IMR-90 (cell line): ENCODE data around the gene MROH2A. TPM values are rescaled to one million over a fixed set of nuclear protein-coding genes. Genes with fewer than 3 reads are reported as not detected.

Source experiments
- ATAC-seq: fragments of 200-7000 bp; cut with Tn5 transposase; 2 replicates; pipeline ENCODE4 v1.9.1; 2020; ENCODE audit warnings: low read depth, mild to moderate bottlenecking, moderate library complexity
- BruUV-seq: library from RNA; stranded (reverse); fragments of 400-500 nt; replicated peaks from 2 replicates; lab custom pipeline; 2021; lab: Mats Ljungman, UMichigan
- CTCF ChIA-PET: fragments of 300-600 bp; formaldehyde crosslinking; extraction: SDS; loops from one replicate; lab custom pipeline; 2021; ENCODE audit warnings: antibody characterized with exemption; lab: Yijun Ruan, JAX
- POLR2A ChIA-PET: fragments of 300-600 bp; sonication (Branson Sonifier 250); formaldehyde crosslinking; loops from one replicate; lab custom pipeline; 2022; ENCODE audit warnings: antibody characterized with exemption; ENCODE audit not compliant: unreplicated experiment; lab: Charles Lee
- DNase-seq: peaks from one replicate; pipeline ENCODE4 v3.0.0; 2013
- H2AFZ ChIP-seq: replicated peaks from 2 replicates; pipeline ENCODE3; 2013; ENCODE audit warnings: low read length, mild to moderate bottlenecking; ENCODE audit not compliant: poor library complexity
- H2AK5ac ChIP-seq: 2 replicates; pipeline ENCODE4 v1.6.1; 2013; ENCODE audit warnings: low read depth, low read length, inconsistent platforms
- H2AK9ac ChIP-seq: replicated peaks from 2 replicates; pipeline ENCODE3; 2013; ENCODE audit warnings: mild to moderate bottlenecking, low read depth, low read length, moderate library complexity; ENCODE audit not compliant: poor library complexity
- H2BK120ac ChIP-seq: 2 replicates; pipeline ENCODE4 v1.6.1; 2013; ENCODE audit warnings: low read depth, low read length, inconsistent platforms
- H2BK15ac ChIP-seq: 3 replicates; pipeline ENCODE4 v1.6.1; 2013; ENCODE audit warnings: low read depth, low read length, inconsistent platforms
- H2BK20ac ChIP-seq: 2 replicates; pipeline ENCODE4 v1.6.1; 2013; ENCODE audit warnings: low read depth, mild to moderate bottlenecking, inconsistent platforms, low read length, moderate library complexity
- H2BK5ac ChIP-seq: 2 replicates; pipeline ENCODE4 v1.6.1; 2013; ENCODE audit warnings: mild to moderate bottlenecking, low read depth, low read length, inconsistent platforms; ENCODE audit not compliant: poor library complexity, severe bottlenecking
- H3K14ac ChIP-seq: replicated peaks from 2 replicates; pipeline ENCODE4 v1.6.1; 2013; ENCODE audit warnings: low read depth, low read length, inconsistent platforms
- H3K18ac ChIP-seq: 2 replicates; pipeline ENCODE4 v1.6.1; 2013; ENCODE audit warnings: low read depth, low read length, control low read depth
- H3K23ac ChIP-seq: 2 replicates; pipeline ENCODE4 v1.6.1; 2013; ENCODE audit warnings: low read depth, low read length, inconsistent platforms
- H3K27ac ChIP-seq: 2 replicates; pipeline ENCODE4 v1.5.1; 2013; ENCODE audit warnings: mild to moderate bottlenecking, control low read depth, low read length; ENCODE audit not compliant: insufficient read depth
- H3K27me3 ChIP-seq: 2 replicates; pipeline ENCODE4 v1.6.1; 2013; ENCODE audit warnings: low read length; ENCODE audit not compliant: control insufficient read depth, insufficient read depth
- H3K36me3 ChIP-seq: 2 replicates; pipeline ENCODE4 v1.6.1; 2013; ENCODE audit warnings: low read length, mixed read lengths; ENCODE audit not compliant: control insufficient read depth, insufficient read depth
- H3K4ac ChIP-seq: 2 replicates; pipeline ENCODE4 v1.6.1; 2013; ENCODE audit warnings: low read depth, low read length, inconsistent platforms
- H3K4me1 ChIP-seq: 2 replicates; pipeline ENCODE4 v1.6.1; 2013; ENCODE audit warnings: low read length, mixed read lengths; ENCODE audit not compliant: control insufficient read depth, insufficient read depth
- H3K4me2 ChIP-seq: 2 replicates; pipeline ENCODE4 v1.6.1; 2013; ENCODE audit warnings: low read depth, mild to moderate bottlenecking, control low read depth, low read length, moderate library complexity
- H3K4me3 ChIP-seq: 2 replicates; pipeline ENCODE4 v1.5.1; 2013; ENCODE audit warnings: low read depth, mild to moderate bottlenecking, control low read depth, low read length, moderate library complexity; ENCODE audit not compliant: insufficient read depth
- H3K56ac ChIP-seq: 2 replicates; pipeline ENCODE4 v1.6.1; 2013; ENCODE audit warnings: low read length, inconsistent platforms; ENCODE audit not compliant: insufficient read depth; ENCODE audit errors: extremely low read depth
- H3K79me1 ChIP-seq, 2 experiments: 2 replicates each; pipeline ENCODE4 v1.6.1; 2013; ENCODE audit warnings: low read length in 2 of 2, inconsistent platforms in 1 of 2, low read depth in 1 of 2
- H3K9ac ChIP-seq: 2 replicates; pipeline ENCODE4 v1.6.1; 2013; ENCODE audit warnings: low read depth, low read length, control low read depth
- H3K9me1 ChIP-seq: 2 replicates; pipeline ENCODE4 v1.6.1; 2013; ENCODE audit warnings: low read length, inconsistent platforms; ENCODE audit not compliant: insufficient read depth
- H3K9me3 ChIP-seq: 2 replicates; pipeline ENCODE4 v1.6.1; 2013; ENCODE audit warnings: low read length; ENCODE audit not compliant: control insufficient read depth, insufficient read depth
- H4K20me1 ChIP-seq: 2 replicates; pipeline ENCODE4 v1.6.1; 2013; ENCODE audit warnings: low read length, inconsistent platforms; ENCODE audit not compliant: insufficient read depth
- H4K5ac ChIP-seq: 2 replicates; pipeline ENCODE4 v1.6.1; 2013; ENCODE audit warnings: mild to moderate bottlenecking, low read depth, low read length, control low read depth
- H4K8ac ChIP-seq, 2 experiments: 2 replicates each; pipeline ENCODE4 v1.6.1; 2013; ENCODE audit warnings: low read depth in 2 of 2, low read length in 2 of 2, control low read depth in 1 of 2, inconsistent platforms in 1 of 2
- H4K91ac ChIP-seq: 2 replicates; pipeline ENCODE4 v1.6.1; 2013; ENCODE audit warnings: low read depth, low read length, inconsistent platforms; ENCODE audit not compliant: insufficient read depth
- BHLHE40 ChIP-seq: fragments of 150-350 bp; IDR thresholded peaks from 2 replicates; pipeline ENCODE4 v1.6.1; 2016; ENCODE audit warnings: mild to moderate bottlenecking, low read depth, low read length
- WGBS, 2 experiments: methylation state at CpG; one replicate each; pipeline versions ENCODE4 v1.1.5 to v1.1.7; 2013; ENCODE audit warnings: missing lambda C conversion rate in 2 of 2; ENCODE audit not compliant: insufficient read length in 1 of 2; ENCODE audit errors: extremely low coverage in 2 of 2; 5-methylcytosine and 5-hydroxymethylcytosine counted together
- dilution Hi-C: fragments of 300-500 bp; cut with HindIII; formaldehyde crosslinking; loops from one replicate; pipeline ENCODE4 v1.14.3; 2018; ENCODE audit warnings: low sequenced_read_pairs; ENCODE audit not compliant: unreplicated experiment
- in situ Hi-C: fragments of 300-500 bp; cut with MboI; formaldehyde crosslinking; loops from 3 replicates; pipeline ENCODE4 v1.14.3; 2019; ENCODE audit warnings: low sequenced_read_pairs, inconsistent platforms, mixed read lengths
- intact Hi-C: fragments of 100-400 bp; cut with micrococcal nuclease; formaldehyde crosslinking; loops from 2 replicates; pipeline ENCODE4 v1.10.0; 2022
- polyA plus RNA-seq, 3 experiments: library from polyadenylated mRNA; depleted of rRNA; stranded (reverse); fragments of >200 nt; gene quantifications; 2 replicates each; pipeline ENCODE4 v1.2.3, GENCODE V29; 2012; ENCODE audit warnings: low replicate concordance in 1 of 3
- total RNA-seq: library from RNA; depleted of rRNA; stranded (reverse); fragments of >200 nt; gene quantifications from 2 replicates; pipeline ENCODE4 v1.2.3, GENCODE V29; 2012

Gene MROH2A
- total and polyA plus RNA-seq, 2 of the 4 experiments (the other 2 are of a cell fraction), result not detected

GRCh38 chr2:233829193-233830110 lies 51.3 kb downstream of the MROH2A start:
- in situ Hi-C loops, result loop anchor here (25.0 kb wide), 1 partner anchor 367 kb away; no protein-coding TSS in a partner anchor
- Histone ChIP-seq H3K9ac (no peak overlapping the region), H2AK5ac (no peak overlapping the region), H2BK20ac (no peak overlapping the region), H2AFZ (peak overlapping the region; percentile 51), H4K20me1 (no peaks in the 10 kb centered on the region), H4K5ac (no peak overlapping the region), H2AK9ac (peak overlapping the region; percentile 72), H3K18ac (no peak overlapping the region), H2BK5ac (no peak overlapping the region), H4K91ac (no peak overlapping the region), H3K27me3 (peaks cover under 1% of the 10 kb centered on the region), H3K4me3 (no peak overlapping the region), H3K79me1 (peaks cover 0 to 16% of the 10 kb centered on the region in 2 experiments; a peak in 2 of 4 replicates), H2BK15ac (no peak overlapping the region), H3K56ac (no peak overlapping the region), H3K27ac (no peak overlapping the region), H3K9me1 (no peaks in the 10 kb centered on the region), H2BK120ac (no peak overlapping the region), H4K8ac (no peak overlapping the region), H3K14ac (no peak overlapping the region), H3K23ac (no peak overlapping the region), H3K4me2 (no peak overlapping the region), H3K4me1 (peaks cover 3% of the 10 kb centered on the region), H3K4ac (no peak overlapping the region), H3K36me3 (no peaks in the 10 kb centered on the region; the same call in 1 of the 2 replicates), H3K9me3 (no peaks in the 10 kb centered on the region)
- intact Hi-C loops, result no loop called here
- WGBS, 2 experiments, result 81% methylated on average over 4 of the region's 15 CpGs; no CpG with 5 or more reads in 1 of the 2 experiments
- ChIA-PET POLR2A (no interaction called here), CTCF (no interaction called here)
- no peak for TF ChIP-seq BHLHE40
- BruUV-seq, result no TSS peak
- DNase-seq (no peak), ATAC-seq (no peak)
- dilution Hi-C loops, result no loop called here
